ENCODE measurements around the gene COG2.

DNA sequence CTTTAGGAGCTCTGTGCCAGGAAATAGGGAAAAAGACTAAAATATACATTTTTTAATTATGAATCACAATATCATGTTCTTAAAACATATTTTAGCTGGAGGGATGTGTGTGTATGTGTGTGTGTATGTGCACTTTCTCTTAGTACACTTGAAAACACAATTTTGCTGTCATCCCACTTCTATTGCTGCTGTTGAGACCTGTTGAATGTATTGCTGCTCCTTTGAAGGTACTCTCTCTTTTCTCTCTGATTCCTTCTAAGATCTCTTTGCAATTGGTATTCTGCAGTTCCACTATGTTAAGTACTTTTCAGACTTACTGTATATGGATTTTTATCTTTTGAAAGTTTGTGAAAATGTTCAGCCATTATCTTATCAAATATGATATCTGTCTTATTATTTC, 43.5 kb upstream of the COG2 start:
- TF ChIP-seq, protein P1, sequence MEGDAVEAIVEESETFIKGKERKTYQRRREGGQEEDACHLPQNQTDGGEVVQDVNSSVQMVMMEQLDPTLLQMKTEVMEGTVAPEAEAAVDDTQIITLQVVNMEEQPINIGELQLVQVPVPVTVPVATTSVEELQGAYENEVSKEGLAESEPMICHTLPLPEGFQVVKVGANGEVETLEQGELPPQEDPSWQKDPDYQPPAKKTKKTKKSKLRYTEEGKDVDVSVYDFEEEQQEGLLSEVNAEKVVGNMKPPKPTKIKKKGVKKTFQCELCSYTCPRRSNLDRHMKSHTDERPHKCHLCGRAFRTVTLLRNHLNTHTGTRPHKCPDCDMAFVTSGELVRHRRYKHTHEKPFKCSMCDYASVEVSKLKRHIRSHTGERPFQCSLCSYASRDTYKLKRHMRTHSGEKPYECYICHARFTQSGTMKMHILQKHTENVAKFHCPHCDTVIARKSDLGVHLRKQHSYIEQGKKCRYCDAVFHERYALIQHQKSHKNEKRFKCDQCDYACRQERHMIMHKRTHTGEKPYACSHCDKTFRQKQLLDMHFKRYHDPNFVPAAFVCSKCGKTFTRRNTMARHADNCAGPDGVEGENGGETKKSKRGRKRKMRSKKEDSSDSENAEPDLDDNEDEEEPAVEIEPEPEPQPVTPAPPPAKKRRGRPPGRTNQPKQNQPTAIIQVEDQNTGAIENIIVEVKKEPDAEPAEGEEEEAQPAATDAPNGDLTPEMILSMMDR (IDR thresholded peaks at IDR 0.05 in 4 of 5, conservative IDR thresholded peaks at IDR 0.05 in 1 of 5): no peak
- TF ChIP-seq POLR2A (IDR thresholded peaks at IDR 0.05): no peak

Data from gastrocnemius medialis (tissue), 4 donors.